Measurements from ENCODE around the gene PTPRN2. TPM values are rescaled to one million over a fixed set of nuclear protein-coding genes. Genes with fewer than 3 reads are reported as not detected.

PTPRN2 gene
- total RNA-seq, 2 experiments from 2014 or later, result 0.46 to 0.51 TPM

GRCh38 chr7:158472596-158472995 lies 115.0 kb downstream of the PTPRN2 start:
- ATAC-seq (no peak), DNase-seq (no peak)
- intact Hi-C loops (cut with DNase I, micrococcal nuclease), result no loop called here
- CTCF ChIA-PET, result interaction anchor here (0.6 kb wide), 1 partner anchor 100 kb away, joined by 5 read pairs; no protein-coding TSS in a partner anchor
- Mint-ChIP-seq H3K9me3 (ENCODE audit: low read depth) (no peaks in the 10 kb centered on the region), H3K4me3 (no peak overlapping the region), H3K27me3 (peaks cover 14% of the 10 kb centered on the region), H3K27ac (no peak overlapping the region), H3K36me3 (ENCODE audit: low read depth) (no peaks in the 10 kb centered on the region), H3K4me1 (no peaks in the 10 kb centered on the region)
- POLR2A ChIA-PET, result interaction anchor here (0.7 kb wide), 1 partner anchor 921 kb away, joined by 4 read pairs; no protein-coding TSS in a partner anchor

DNA sequence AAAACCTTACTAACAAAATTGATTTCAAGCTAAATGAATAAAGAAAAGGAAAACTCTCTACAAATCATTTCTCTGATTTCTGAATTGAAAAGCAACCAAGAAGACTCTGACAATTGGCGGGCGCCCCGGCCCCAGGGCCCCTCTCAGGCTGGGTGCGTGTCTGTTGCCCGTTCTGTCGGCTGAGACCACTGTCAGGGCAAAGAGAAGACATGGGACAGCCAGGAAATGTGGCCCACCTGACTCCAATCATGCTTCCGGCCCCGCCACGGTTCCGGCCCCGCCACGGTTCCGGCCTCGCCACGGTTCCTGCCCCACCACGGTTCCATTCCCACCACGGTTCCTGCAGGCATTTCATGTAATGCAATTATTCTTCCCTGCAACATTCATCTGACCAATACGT lies 115.9 kb downstream of the PTPRN2 start:
- DNase-seq, result no peak
- ChIA-PET POLR2A (no interaction called here), CTCF (interaction anchor here (0.6 to 0.9 kb wide), 2 partner anchors 25 to 101 kb away, joined by 3 to 5 read pairs; no protein-coding TSS in a partner anchor)
- intact Hi-C loops (cut with DNase I, micrococcal nuclease), result no loop called here
- no peaks in the 10 kb centered on the region for H3K36me3 Mint-ChIP-seq (ENCODE audit: low read depth)
- no peak for ATAC-seq
- H3K4me3 Mint-ChIP-seq, result no peak overlapping the region
- H3K27me3 Mint-ChIP-seq, result peaks cover 14% of the 10 kb centered on the region
- no peaks in the 10 kb centered on the region for H3K9me3 Mint-ChIP-seq (ENCODE audit: low read depth)
- no peaks in the 10 kb centered on the region for H3K4me1 Mint-ChIP-seq
- no peak overlapping the region for H3K27ac Mint-ChIP-seq

DNA sequence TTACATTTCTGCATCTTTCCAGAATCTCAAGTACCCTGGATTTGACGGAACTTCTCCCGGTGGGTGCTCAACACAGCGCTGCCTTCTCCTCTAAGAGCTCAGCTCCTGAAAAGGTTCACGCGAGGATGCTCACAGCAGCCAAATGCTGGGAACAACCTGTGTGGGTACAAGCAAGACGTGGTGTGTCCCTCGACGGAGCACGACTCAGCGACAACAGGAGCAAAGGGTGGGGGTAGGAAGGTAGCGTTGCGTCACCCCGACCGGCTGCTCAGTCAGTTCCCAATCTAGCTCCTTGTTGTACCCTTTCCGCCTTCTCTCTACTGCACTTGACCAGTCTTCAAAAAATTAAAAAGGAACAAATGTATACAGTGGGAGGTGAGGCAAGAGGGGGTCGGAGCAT lies 117.3 kb downstream of the PTPRN2 start:
- no peak overlapping the region for H3K4me3 Mint-ChIP-seq
- no peaks in the 10 kb centered on the region for H3K4me1 Mint-ChIP-seq
- intact Hi-C loops (cut with DNase I, micrococcal nuclease), result no loop called here
- H3K36me3 Mint-ChIP-seq (ENCODE audit: low read depth), result no peaks in the 10 kb centered on the region
- H3K27me3 Mint-ChIP-seq, result peaks cover 14% of the 10 kb centered on the region
- ATAC-seq, result no peak
- H3K9me3 Mint-ChIP-seq (ENCODE audit: low read depth), result no peaks in the 10 kb centered on the region
- ChIA-PET CTCF (no interaction called here), POLR2A (no interaction called here)
- no peak for DNase-seq
- H3K27ac Mint-ChIP-seq, result no peak overlapping the region

- CTCF ChIA-PET, result no interaction called here
- Mint-ChIP-seq H3K4me3 (no peak overlapping the region), H3K4me1 (no peaks in the 10 kb centered on the region), H3K36me3 (ENCODE audit: low read depth) (no peaks in the 10 kb centered on the region), H3K27me3 (peaks cover 14% of the 10 kb centered on the region), H3K27ac (no peak overlapping the region), H3K9me3 (ENCODE audit: low read depth) (peaks cover 1% of the 10 kb centered on the region)
- DNase-seq (no peak), ATAC-seq (no peak)
- POLR2A ChIA-PET, result no interaction called here
- intact Hi-C loops (cut with DNase I, micrococcal nuclease), result no loop called here
Measured at GRCh38 chr7:158469396-158470051, 118.1 kb downstream of the PTPRN2 start.

DNA sequence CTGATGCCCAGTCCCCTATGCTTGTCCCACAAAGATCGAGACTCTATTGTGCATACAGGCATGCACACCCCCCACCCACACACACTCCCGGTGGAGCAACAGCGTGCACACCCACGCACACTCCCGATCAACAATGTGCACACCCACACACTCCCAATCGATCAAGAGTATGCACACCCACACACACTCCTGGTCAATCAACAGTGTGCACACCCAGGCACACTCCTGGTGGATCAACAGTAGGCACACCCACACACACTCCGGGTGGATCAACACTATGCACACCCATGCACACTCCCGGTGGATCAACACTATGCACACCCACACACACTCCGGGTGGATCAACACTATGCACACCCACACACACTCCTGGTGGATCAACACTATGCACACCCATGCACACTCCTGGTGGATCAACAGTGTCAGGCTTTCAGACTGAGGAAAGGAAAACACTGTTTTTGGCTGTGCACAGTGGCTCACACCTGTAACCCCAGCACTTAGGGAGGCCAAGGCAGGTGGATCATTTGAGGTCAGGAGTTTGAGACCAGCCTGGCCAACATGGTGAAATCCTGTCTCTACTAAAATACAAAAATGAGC lies 118.8 kb downstream of the PTPRN2 start:
- DNase-seq (no peak), ATAC-seq (no peak)
- Mint-ChIP-seq H3K36me3 (ENCODE audit: low read depth) (no peaks in the 10 kb centered on the region), H3K27ac (no peak overlapping the region), H3K9me3 (ENCODE audit: low read depth) (peaks cover 3% of the 10 kb centered on the region), H3K4me1 (no peaks in the 10 kb centered on the region), H3K4me3 (no peak overlapping the region), H3K27me3 (peaks cover 14% of the 10 kb centered on the region)
- CTCF ChIA-PET, result no interaction called here
- intact Hi-C loops (cut with DNase I, micrococcal nuclease), result no loop called here
- POLR2A ChIA-PET, result no interaction called here

- Mint-ChIP-seq H3K9me3 (ENCODE audit: low read depth) (peaks cover 8% of the 10 kb centered on the region), H3K4me3 (no peak overlapping the region), H3K27me3 (peaks cover 14% of the 10 kb centered on the region), H3K36me3 (ENCODE audit: low read depth) (no peaks in the 10 kb centered on the region), H3K4me1 (no peaks in the 10 kb centered on the region), H3K27ac (no peak overlapping the region)
- ATAC-seq, result no peak
- intact Hi-C loops (cut with DNase I, micrococcal nuclease), result no loop called here
- DNase-seq, result no peak
- POLR2A ChIA-PET, result no interaction called here
- CTCF ChIA-PET, result no interaction called here
Measured at GRCh38 chr7:158468181-158468580, 119.4 kb downstream of the PTPRN2 start.

DNA sequence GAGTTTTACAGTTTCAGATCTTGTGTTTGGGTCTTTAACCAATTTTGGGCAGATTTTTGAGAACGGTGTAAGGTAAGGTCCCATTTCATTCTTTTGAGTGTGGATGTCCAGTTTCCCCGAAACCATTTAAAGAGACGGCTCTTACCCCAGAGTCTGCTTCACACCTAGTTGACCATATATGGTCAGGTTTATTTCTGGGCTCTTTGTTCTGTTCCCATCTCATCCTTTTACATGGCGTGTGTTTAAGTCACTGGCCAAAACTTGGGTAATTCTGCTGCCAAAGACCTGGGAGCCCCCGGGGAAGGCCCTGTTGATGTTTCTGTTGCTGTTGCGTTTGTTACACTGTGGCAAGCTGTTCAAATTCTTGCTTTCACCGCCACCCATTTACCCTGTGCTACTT lies 120.1 kb downstream of the PTPRN2 start:
- Mint-ChIP-seq H3K27me3 (peaks cover 14% of the 10 kb centered on the region), H3K36me3 (ENCODE audit: low read depth) (no peaks in the 10 kb centered on the region), H3K4me1 (no peaks in the 10 kb centered on the region), H3K4me3 (no peak overlapping the region), H3K27ac (no peak overlapping the region), H3K9me3 (ENCODE audit: low read depth) (peaks cover 9% of the 10 kb centered on the region)
- DNase-seq (no peak), ATAC-seq (no peak)
- intact Hi-C loops (cut with DNase I, micrococcal nuclease), result no loop called here
- ChIA-PET CTCF (no interaction called here), POLR2A (no interaction called here)

DNA sequence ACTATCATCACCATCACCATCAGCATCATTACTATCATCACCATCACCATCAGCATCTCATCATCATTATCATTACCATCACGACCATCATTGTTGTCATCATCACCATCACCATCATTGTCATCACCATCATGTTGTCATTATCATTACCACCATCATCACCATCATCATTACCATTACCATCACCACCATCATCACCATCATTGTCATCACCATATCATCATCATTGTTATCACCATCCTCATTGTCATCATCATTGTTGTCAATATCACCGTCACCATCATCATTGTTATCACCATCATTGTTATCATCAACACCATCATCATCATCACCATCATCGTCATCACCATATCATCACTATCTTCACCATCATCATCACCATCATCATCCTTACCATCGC lies 124.3 kb downstream of the PTPRN2 start:
- ChIA-PET CTCF (no interaction called here), POLR2A (no interaction called here)
- peaks cover 3% of the 10 kb centered on the region for H3K27me3 Mint-ChIP-seq
- intact Hi-C loops (cut with DNase I, micrococcal nuclease), result no loop called here
- H3K36me3 Mint-ChIP-seq (ENCODE audit: low read depth), result no peaks in the 10 kb centered on the region
- DNase-seq (no peak), ATAC-seq (no peak)
- peaks cover 9% of the 10 kb centered on the region for H3K9me3 Mint-ChIP-seq (ENCODE audit: low read depth)
- H3K27ac Mint-ChIP-seq, result no peak overlapping the region
- H3K4me3 Mint-ChIP-seq, result no peak overlapping the region
- no peaks in the 10 kb centered on the region for H3K4me1 Mint-ChIP-seq

GRCh38 chr7:158461824-158462223 lies 125.8 kb downstream of the PTPRN2 start:
- peaks cover 9% of the 10 kb centered on the region for H3K9me3 Mint-ChIP-seq (ENCODE audit: low read depth)
- DNase-seq (no peak), ATAC-seq (no peak)
- H3K4me1 Mint-ChIP-seq, result no peaks in the 10 kb centered on the region
- no peak overlapping the region for H3K27ac Mint-ChIP-seq
- CTCF ChIA-PET, result no interaction called here
- no peaks in the 10 kb centered on the region for H3K36me3 Mint-ChIP-seq (ENCODE audit: low read depth)
- no peak overlapping the region for H3K4me3 Mint-ChIP-seq
- H3K27me3 Mint-ChIP-seq, result no peaks in the 10 kb centered on the region
- POLR2A ChIA-PET, result no interaction called here
- intact Hi-C loops (cut with DNase I, micrococcal nuclease), result no loop called here

DNA sequence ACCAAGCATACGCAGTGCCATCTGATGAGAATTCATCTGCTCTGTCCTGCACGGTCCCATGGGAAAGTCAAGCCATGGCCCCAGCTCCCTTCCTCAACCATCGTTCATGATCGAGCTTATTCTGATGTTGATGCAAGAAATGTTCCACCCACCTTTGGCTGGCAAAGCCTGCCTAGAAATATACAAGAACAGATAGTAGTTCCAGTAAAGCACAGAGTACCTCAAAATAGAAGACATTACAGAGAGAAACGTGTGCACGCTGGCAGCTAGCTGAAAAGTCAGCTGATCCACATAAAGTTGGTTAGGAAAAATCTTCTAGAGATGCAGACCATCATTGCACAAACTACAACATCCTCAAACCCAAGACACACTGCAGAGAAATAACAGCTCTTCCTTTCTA lies 127.0 kb downstream of the PTPRN2 start:
- Mint-ChIP-seq H3K4me1 (no peaks in the 10 kb centered on the region), H3K27me3 (no peaks in the 10 kb centered on the region), H3K9me3 (ENCODE audit: low read depth) (peaks cover 9% of the 10 kb centered on the region), H3K27ac (no peak overlapping the region), H3K4me3 (no peak overlapping the region), H3K36me3 (ENCODE audit: low read depth) (no peaks in the 10 kb centered on the region)
- ATAC-seq, result no peak
- POLR2A ChIA-PET, result no interaction called here
- CTCF ChIA-PET, result no interaction called here
- no peak for DNase-seq
- intact Hi-C loops (cut with DNase I, micrococcal nuclease), result no loop called here

- Mint-ChIP-seq H3K9me3 (ENCODE audit: low read depth) (peaks cover 7% of the 10 kb centered on the region), H3K27me3 (no peaks in the 10 kb centered on the region), H3K36me3 (ENCODE audit: low read depth) (no peaks in the 10 kb centered on the region), H3K4me3 (no peak overlapping the region), H3K27ac (no peak overlapping the region), H3K4me1 (no peaks in the 10 kb centered on the region)
- intact Hi-C loops (cut with DNase I, micrococcal nuclease), result no loop called here
- POLR2A ChIA-PET, result no interaction called here
- no peak for ATAC-seq
- DNase-seq, result no peak
- CTCF ChIA-PET, result no interaction called here
Measured at GRCh38 chr7:158458716-158459282, 128.8 kb downstream of the PTPRN2 start.

GRCh38 chr7:158458096-158458495 lies 129.5 kb downstream of the PTPRN2 start:
- CTCF ChIA-PET, result no interaction called here
- H3K36me3 Mint-ChIP-seq (ENCODE audit: low read depth), result no peaks in the 10 kb centered on the region

More at GRCh38 chr7:158458096-158458495, 129.5 kb downstream of the PTPRN2 start:
- no peak for ATAC-seq
- intact Hi-C loops (cut with DNase I, micrococcal nuclease), result no loop called here
- Mint-ChIP-seq H3K4me1 (no peaks in the 10 kb centered on the region), H3K9me3 (ENCODE audit: low read depth) (peaks cover 2% of the 10 kb centered on the region), H3K4me3 (no peak overlapping the region), H3K27ac (no peak overlapping the region), H3K27me3 (no peaks in the 10 kb centered on the region)
- DNase-seq, result no peak
- POLR2A ChIA-PET, result no interaction called here
